ENCODE measurements around the gene TM2D3.
"Not testable (repeated sequence)": the region's sequence is repeated elsewhere in the genome, so short reads cannot be mapped to it uniquely, and the experiment has no call there.

The TM2D3 gene

DNA sequence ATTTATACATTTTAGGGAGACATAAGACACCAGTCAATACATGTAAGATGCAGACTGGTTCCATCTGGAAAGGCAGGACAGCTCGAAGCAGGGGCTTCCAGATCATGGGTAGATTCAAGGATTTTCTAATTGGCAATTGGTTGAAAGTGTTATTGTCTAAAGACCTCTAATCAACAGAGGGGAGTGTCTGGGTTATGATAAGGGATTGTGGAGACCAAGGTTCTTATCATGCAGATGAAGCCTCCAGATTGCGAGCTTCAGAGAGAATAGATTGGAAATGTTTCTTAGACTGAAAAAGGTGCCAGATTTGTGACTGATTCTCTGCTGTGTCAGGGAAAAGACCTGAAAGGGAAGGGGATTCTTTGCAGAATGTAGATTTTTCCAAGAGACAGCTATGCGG is 15.1 kb downstream of the TM2D3 start:
- TF ChIP-seq, protein P1, sequence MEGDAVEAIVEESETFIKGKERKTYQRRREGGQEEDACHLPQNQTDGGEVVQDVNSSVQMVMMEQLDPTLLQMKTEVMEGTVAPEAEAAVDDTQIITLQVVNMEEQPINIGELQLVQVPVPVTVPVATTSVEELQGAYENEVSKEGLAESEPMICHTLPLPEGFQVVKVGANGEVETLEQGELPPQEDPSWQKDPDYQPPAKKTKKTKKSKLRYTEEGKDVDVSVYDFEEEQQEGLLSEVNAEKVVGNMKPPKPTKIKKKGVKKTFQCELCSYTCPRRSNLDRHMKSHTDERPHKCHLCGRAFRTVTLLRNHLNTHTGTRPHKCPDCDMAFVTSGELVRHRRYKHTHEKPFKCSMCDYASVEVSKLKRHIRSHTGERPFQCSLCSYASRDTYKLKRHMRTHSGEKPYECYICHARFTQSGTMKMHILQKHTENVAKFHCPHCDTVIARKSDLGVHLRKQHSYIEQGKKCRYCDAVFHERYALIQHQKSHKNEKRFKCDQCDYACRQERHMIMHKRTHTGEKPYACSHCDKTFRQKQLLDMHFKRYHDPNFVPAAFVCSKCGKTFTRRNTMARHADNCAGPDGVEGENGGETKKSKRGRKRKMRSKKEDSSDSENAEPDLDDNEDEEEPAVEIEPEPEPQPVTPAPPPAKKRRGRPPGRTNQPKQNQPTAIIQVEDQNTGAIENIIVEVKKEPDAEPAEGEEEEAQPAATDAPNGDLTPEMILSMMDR (IDR thresholded peaks at IDR 0.05; ENCODE audit: low read depth, low read length): no peak
- no peak overlapping the region for H3K4me3 ChIP-seq (ENCODE audit: low read depth, low read length)
- no peak for DNase-seq (ENCODE audit: low read depth, low spot score)
- in situ Hi-C loops (cut with HindIII; ENCODE audit: low sequenced_read_pairs): no loop called here

DNA sequence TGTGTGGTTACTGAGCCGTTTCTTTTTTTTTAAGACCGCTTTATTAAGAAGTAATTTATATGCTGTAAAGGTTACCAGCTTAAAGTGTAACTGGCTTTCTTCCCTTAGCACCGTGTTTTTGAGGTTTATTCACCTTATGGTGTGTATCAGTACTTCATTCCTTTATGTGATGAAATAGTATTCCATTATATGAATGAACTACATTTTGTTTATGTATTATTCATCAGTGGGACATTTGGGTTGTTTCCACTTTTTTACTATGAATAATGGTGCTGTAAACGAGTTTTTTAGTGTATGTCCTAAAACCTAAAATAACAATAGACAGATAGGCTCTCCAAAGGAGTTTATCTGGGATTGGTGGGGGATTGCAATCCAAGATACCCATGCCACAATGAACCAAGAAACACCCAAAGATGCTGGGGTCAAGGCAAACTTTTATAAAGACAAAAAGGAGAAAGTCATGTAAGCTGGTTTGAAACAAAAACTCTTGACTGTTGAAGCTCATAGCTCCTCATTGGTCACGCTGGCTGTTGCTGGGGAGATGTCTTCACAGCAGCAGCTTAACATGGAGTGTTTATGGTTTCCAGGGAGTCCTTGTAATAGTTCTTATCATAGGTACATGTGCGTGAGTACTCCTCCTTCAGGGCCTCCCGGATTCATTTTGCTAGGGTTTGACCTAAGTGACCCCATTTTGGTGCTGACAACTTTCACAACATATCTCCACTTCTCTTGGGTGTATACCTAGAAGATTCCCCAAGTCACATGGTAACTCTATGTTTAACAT is 16.0 kb downstream of the TM2D3 start:
- no peak for DNase-seq (ENCODE audit: low read depth, low spot score)
- TF ChIP-seq, protein P1 (IDR thresholded peaks at IDR 0.05; ENCODE audit: low read depth, low read length): no peak
- no peak overlapping the region for H3K4me3 ChIP-seq (ENCODE audit: low read depth, low read length)
- in situ Hi-C loops (cut with HindIII; ENCODE audit: low sequenced_read_pairs): no loop called here

DNA sequence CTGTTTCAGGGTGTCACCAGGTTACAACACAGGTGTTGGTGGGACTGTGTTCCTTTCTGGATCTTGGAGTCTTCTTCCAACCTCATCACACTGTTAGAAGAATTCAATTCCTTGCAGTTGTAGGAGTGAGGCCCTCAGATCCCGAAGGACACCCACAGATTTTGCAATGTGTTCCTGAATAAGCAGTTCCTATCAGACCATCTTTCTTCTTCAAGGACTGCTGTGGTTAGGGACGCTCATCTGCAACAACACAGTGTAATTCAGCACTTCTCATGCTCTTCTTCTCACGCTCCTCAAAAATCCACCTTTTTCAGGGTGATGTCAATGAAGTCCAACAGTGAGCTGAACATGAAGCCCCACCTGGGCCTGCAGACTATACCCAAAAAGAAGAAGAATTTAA is 18.8 kb downstream of the TM2D3 start:
- H3K4me3 ChIP-seq (ENCODE audit: low read depth, low read length): no peak overlapping the region
- no peak for DNase-seq (ENCODE audit: low read depth, low spot score)
- TF ChIP-seq, protein P1 (IDR thresholded peaks at IDR 0.05; ENCODE audit: low read depth, low read length): no peak
- in situ Hi-C loops (cut with HindIII; ENCODE audit: low sequenced_read_pairs): no loop called here

DNA sequence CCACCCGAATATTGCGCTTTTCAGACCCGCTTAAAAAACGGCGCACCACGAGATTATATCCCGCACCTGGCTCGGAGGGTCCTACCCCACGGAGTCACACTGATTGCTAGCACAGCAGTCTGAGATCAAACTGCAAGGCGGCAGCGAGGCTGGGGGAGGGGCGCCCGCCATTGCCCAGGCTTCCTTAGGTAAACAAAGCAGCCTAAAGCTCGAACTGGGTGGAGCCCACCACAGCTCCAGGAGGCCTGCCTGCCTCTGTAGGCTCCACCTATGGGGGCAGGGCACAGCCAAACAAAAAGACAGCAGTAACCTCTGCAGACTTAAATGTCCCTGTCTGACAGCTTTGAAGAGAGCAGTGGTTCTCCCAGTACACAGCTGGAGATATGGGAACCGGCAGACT is 25.5 kb downstream of the TM2D3 start:
- in situ Hi-C loops (cut with HindIII; ENCODE audit: low sequenced_read_pairs); DNase-seq (ENCODE audit: low read depth, low spot score); H3K4me3 ChIP-seq (ENCODE audit: low read depth, low read length): not testable (repeated sequence)

DNA sequence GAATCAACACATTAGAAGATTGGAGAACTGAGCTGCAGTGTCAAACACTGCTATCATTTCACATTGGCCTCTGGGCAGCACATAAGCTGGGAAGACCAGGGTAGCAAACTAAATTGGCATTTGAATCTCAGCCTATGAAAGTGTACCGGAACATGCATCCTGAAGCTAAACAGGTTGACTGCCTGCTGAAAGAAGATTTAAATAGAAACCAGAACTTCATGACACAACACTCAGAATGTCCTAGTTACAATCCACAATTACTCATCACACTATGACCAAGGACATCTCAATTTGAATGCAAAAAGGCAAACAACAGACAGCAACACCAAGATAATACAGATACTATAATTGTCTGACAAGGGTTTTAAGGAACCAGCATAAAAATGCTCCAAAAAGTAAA is 26.2 kb downstream of the TM2D3 start:
- H3K4me3 ChIP-seq (ENCODE audit: low read depth, low read length): no peak overlapping the region
- in situ Hi-C loops (cut with HindIII; ENCODE audit: low sequenced_read_pairs): no loop called here
- no peak for DNase-seq (ENCODE audit: low read depth, low spot score)

DNA sequence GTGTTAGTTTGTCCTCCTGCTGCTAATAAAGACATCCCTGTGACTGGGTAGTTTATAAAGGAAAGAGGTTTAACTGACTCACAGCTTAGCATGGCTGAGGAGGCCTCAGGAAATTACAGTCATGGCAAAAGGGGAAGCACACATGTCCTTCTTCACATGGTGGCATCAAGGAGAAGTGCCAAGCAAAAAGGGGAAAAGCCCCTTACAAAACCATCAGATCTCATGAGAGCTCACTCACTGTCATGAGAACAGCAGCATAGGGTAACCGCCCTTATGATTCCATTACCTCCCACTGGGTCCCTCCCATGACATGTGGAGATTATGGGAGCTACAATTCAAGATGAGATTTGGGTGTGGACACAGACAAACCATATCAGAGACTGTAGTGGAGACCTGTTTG is 27.0 kb downstream of the TM2D3 start:
- in situ Hi-C loops (cut with HindIII; ENCODE audit: low sequenced_read_pairs): no loop called here
- TF ChIP-seq, protein P1 (IDR thresholded peaks at IDR 0.05; ENCODE audit: low read depth, low read length): no peak
- H3K4me3 ChIP-seq (ENCODE audit: low read depth, low read length): no peak overlapping the region
- no peak for DNase-seq (ENCODE audit: low read depth, low spot score)

More for the DNA sequence above, 26.2 kb downstream of the TM2D3 start:
- TF ChIP-seq, protein P1 (IDR thresholded peaks at IDR 0.05; ENCODE audit: low read depth, low read length): no peak

DNA sequence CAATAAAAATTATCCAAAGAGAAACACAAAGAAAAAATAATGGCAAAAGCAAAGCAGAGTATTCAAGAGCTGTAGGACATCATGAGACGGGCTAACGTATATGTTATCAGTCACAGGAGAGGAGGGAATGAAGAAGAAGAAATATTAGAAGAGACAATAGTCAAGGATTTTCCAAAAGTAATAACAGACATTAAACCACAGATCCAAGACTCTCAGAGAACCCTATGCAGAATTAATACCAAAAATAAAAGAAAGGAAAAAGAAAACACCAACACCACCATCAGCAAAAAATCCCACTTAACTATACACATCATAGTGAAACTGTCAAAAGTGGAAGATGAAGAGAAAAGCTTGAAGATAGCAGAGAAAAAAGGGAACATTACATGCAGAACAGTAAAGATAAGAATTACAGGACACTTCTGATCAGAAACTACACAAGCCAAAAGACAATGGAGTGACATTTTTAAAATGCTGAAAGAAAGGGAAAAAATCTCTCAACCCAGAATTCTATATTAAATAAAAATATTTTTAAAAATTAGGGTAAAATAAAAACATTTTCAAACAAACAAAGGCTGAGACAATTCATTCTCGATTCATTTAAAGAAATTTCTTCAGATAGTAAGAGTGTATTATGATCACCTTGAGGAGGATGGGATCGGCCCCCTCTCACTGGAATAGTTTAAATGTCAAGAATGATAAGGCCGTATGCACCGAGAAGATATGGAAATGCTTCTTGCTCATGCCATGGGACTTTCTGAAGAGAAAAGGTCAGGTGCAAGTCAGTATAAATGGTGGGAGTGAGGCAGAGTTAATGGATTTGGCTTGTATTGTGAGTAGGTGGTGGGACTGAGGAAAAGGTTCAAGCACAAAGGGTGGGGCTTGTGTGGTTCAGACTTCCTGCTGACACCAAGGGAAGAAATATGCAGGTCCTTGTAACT is 28.5 kb downstream of the TM2D3 start:
- H3K4me3 ChIP-seq (ENCODE audit: low read depth, low read length): no peak overlapping the region
- no peak for DNase-seq (ENCODE audit: low read depth, low spot score)
- in situ Hi-C loops (cut with HindIII; ENCODE audit: low sequenced_read_pairs): no loop called here
- TF ChIP-seq, protein P1 (IDR thresholded peaks at IDR 0.05; ENCODE audit: low read depth, low read length): no peak

All from astrocyte of the spinal cord (primary cell).